Fibroblast of mammary gland (primary cell): Measurements from ENCODE around the gene SLK.

Source experiments
- DNase-seq: peaks from one replicate; pipeline ENCODE4 v3.0.0-alpha.2; 2010; ENCODE audit warnings: low read depth
- H3K4me3 ChIP-seq: 2 replicates; pipeline ENCODE4 v1.5.1; 2011; ENCODE audit warnings: low read depth, mild to moderate bottlenecking, low read length, moderate library complexity; ENCODE audit not compliant: control insufficient read depth
- TF ChIP-seq, protein P1 (sequence below): conservative IDR thresholded peaks from 2 replicates; pipeline ENCODE4 v1.5.1; 2011; ENCODE audit warnings: low read depth, low read length, inconsistent platforms; ENCODE audit not compliant: control insufficient read depth, insufficient read depth

SLK gene

DNA sequence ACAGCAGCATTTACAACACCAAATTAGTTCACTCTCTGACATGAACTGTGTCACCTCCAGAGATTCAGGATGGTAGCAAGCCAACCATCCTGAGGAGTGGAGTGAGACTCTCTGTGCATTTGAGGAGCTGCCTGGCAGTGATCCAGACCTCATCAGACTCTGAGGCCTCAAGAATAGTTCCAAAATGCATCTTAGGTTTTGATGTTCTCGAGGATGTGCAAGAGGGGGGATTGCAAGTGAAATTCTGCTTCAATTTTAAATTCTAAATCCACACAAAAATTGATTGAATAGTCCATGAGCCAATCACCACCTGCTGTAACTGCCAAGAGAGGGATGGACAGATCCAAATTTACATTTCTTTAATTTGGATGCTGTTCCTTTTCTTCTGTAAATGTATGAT, 49.7 kb downstream of the SLK start:
- TF ChIP-seq, protein P1, sequence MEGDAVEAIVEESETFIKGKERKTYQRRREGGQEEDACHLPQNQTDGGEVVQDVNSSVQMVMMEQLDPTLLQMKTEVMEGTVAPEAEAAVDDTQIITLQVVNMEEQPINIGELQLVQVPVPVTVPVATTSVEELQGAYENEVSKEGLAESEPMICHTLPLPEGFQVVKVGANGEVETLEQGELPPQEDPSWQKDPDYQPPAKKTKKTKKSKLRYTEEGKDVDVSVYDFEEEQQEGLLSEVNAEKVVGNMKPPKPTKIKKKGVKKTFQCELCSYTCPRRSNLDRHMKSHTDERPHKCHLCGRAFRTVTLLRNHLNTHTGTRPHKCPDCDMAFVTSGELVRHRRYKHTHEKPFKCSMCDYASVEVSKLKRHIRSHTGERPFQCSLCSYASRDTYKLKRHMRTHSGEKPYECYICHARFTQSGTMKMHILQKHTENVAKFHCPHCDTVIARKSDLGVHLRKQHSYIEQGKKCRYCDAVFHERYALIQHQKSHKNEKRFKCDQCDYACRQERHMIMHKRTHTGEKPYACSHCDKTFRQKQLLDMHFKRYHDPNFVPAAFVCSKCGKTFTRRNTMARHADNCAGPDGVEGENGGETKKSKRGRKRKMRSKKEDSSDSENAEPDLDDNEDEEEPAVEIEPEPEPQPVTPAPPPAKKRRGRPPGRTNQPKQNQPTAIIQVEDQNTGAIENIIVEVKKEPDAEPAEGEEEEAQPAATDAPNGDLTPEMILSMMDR, result no peak
- DNase-seq, result no peak
- H3K4me3 ChIP-seq, result no peak overlapping the region

DNA sequence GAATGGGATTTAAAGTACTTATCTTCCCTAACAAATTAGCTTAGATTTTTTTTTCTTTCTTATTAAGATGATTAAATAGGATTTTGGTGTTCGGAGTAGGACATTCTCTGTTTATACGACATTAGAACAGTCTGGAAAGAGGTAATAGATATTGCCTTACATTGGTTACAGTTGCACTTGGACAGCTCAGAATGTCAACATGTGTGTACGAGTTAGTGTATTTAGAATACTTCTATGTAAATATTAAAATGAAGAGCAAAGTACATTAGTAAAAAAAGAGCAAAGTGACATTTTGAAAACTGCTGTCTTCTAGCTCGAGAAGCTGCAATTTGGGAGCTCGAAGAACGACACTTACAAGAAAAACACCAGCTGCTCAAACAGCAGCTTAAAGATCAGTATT, 51.5 kb downstream of the SLK start:
- no peak overlapping the region for H3K4me3 ChIP-seq
- TF ChIP-seq, protein P1, result no peak
- DNase-seq, result no peak

DNA sequence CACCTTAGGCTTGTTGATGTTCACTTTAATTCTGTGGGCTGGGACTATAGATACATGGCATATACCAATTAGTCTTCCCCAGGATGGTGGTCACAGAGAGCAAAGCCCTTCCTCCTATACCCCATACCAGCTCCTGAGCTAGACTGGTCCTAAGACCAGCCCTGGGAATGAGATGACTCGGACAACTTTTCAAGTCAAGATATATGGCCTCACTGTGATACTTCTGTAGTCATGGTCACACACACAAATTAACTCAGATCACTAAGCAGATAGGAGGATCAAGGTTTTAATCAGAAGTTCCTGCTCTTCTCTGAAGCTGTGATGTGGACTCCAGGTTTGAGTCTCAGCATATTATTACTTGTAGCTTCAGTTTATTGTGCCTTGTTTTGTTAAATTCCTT, 53.1 kb downstream of the SLK start:
- DNase-seq, result no peak
- no peak overlapping the region for H3K4me3 ChIP-seq
- TF ChIP-seq, protein P1, result no peak

GRCh38 chr10:104021246-104021645, 54.3 kb downstream of the SLK start:
- TF ChIP-seq, protein P1, result no peak
- H3K4me3 ChIP-seq, result no peak overlapping the region
- DNase-seq, result no peak

DNA sequence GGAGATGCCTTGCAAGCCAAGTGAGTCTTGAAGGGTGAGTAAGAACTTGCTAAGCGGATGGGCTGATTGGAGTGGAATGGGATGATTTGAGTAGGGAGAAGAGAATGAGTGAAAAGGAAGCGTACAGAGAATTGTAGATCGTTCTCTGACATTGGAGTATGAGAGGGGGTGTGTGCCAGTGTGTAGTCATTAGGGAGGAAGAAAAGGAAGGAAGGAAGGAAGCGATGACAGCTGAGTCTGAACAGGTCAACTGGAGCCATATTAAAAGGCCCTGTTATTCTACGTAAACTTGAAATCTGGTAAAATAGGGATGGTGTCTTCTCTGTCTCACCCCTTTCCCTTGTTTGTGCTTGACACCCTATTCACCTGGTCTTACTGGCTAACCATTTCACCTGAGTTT, 55.1 kb downstream of the SLK start:
- H3K4me3 ChIP-seq, result no peak overlapping the region
- TF ChIP-seq, protein P1, result no peak
- DNase-seq, result no peak

- TF ChIP-seq, protein P1, result no peak
- H3K4me3 ChIP-seq, result no peak overlapping the region
- no peak for DNase-seq
These were observed 58.6 kb downstream of the SLK start for GRCh38 chr10:104025524-104025923.

GRCh38 chr10:104026762-104027161, 59.8 kb downstream of the SLK start:
- DNase-seq, result no peak
- no peak overlapping the region for H3K4me3 ChIP-seq
- TF ChIP-seq, protein P1, result no peak
